ENCODE data around the gene GANC.

Gene GANC

DNA sequence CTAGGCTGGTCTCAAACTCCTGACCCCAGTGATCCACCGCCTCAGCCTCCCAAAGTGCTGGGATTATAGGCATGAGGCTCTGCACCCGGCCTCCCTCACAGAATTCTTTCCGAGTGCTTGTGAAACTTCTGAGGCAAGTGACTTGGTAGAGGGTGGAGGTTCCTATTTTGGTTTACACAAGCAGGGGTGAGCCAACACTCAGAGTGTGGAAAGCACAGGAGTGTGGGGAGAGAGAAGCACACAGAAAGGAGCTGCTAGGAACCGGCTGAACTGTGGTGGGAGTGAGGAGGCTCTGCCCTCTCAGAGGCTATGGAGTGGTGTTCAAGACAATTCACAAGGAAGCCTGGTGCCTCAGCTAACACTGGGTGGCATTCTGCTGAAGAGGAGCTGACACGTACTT is 94.0 kb downstream of the GANC start:
- H3K4me1 ChIP-seq (ENCODE audit: low read depth, poor library complexity, severe bottlenecking), result no peaks in the 10 kb centered on the region
- H2AFZ ChIP-seq (ENCODE audit: low read depth), result no peak overlapping the region
- no peaks in the 10 kb centered on the region for H3K27me3 ChIP-seq (ENCODE audit: insufficient read depth, low read depth)
- H3K9ac ChIP-seq, result no peak overlapping the region
- no peak overlapping the region for H3K4me2 ChIP-seq
- no peak overlapping the region for H3K4me3 ChIP-seq (IDR thresholded peaks at IDR 0.05; ENCODE audit: insufficient read depth, low read depth, low read length)
- no peaks in the 10 kb centered on the region; the same call in 1 of the 2 replicates for H4K20me1 ChIP-seq (ENCODE audit: insufficient read depth)
- no peaks in the 10 kb centered on the region for H3K79me2 ChIP-seq (ENCODE audit: insufficient read depth, low read depth)
- no peak overlapping the region for H3K27ac ChIP-seq
- TF ChIP-seq, protein P1, sequence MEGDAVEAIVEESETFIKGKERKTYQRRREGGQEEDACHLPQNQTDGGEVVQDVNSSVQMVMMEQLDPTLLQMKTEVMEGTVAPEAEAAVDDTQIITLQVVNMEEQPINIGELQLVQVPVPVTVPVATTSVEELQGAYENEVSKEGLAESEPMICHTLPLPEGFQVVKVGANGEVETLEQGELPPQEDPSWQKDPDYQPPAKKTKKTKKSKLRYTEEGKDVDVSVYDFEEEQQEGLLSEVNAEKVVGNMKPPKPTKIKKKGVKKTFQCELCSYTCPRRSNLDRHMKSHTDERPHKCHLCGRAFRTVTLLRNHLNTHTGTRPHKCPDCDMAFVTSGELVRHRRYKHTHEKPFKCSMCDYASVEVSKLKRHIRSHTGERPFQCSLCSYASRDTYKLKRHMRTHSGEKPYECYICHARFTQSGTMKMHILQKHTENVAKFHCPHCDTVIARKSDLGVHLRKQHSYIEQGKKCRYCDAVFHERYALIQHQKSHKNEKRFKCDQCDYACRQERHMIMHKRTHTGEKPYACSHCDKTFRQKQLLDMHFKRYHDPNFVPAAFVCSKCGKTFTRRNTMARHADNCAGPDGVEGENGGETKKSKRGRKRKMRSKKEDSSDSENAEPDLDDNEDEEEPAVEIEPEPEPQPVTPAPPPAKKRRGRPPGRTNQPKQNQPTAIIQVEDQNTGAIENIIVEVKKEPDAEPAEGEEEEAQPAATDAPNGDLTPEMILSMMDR (conservative IDR thresholded peaks at IDR 0.05; ENCODE audit: low read depth, low read length), result no peak
- no peaks in the 10 kb centered on the region for H3K36me3 ChIP-seq (ENCODE audit: insufficient read depth)

DNA sequence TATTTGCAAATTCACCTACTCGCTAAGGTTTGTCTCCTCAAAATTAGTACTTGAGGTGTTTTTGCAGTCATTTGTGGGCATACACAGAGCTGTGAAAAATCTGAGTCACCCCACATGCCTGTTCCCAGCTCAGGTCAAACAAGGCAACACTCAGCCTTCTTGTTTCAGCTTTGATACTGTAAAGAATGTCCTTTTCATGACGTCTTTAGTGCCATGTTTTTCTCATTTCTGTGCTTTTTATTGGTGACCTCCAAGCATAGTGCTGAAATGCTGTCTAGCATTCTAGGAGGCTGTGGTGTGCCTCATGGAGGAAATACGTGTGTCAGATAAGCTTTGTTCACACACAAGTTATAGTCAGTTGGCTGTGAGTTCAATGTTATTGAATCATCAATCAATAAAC is 95.1 kb downstream of the GANC start:
- no peak overlapping the region for H2AFZ ChIP-seq (ENCODE audit: low read depth)
- no peak overlapping the region for H3K4me2 ChIP-seq
- H4K20me1 ChIP-seq (ENCODE audit: insufficient read depth), result no peaks in the 10 kb centered on the region; the same call in 1 of the 2 replicates
- H3K4me3 ChIP-seq (IDR thresholded peaks at IDR 0.05; ENCODE audit: insufficient read depth, low read depth, low read length), result no peak overlapping the region
- no peaks in the 10 kb centered on the region for H3K4me1 ChIP-seq (ENCODE audit: low read depth, poor library complexity, severe bottlenecking)
- no peak overlapping the region for H3K9ac ChIP-seq
- TF ChIP-seq, protein P1 (conservative IDR thresholded peaks at IDR 0.05; ENCODE audit: low read depth, low read length), result no peak
- no peaks in the 10 kb centered on the region for H3K36me3 ChIP-seq (ENCODE audit: insufficient read depth)
- no peak overlapping the region for H3K27ac ChIP-seq
- no peaks in the 10 kb centered on the region for H3K27me3 ChIP-seq (ENCODE audit: insufficient read depth, low read depth)
- H3K79me2 ChIP-seq (ENCODE audit: insufficient read depth, low read depth), result no peaks in the 10 kb centered on the region

DNA sequence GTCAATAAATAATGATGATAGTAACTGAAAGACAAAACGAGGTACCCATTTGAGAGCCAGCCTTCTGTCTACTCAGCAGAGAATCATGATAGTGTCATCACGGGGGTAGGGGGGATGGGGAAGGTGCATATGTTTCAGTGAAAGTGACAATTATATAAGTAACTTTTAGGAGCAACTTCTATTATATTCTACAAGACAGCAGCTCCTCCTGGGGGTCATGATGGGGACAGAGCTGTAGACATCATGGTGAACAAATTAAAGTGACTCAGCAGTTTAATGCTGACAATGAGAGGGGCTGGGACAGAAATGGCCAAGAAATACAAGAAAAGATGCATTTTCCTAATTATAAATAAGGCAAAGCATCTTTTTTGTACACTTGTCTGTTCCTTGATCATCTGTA is 98.1 kb downstream of the GANC start:
- no peak overlapping the region for H3K27ac ChIP-seq
- no peak overlapping the region for H2AFZ ChIP-seq (ENCODE audit: low read depth)
- H3K27me3 ChIP-seq (ENCODE audit: insufficient read depth, low read depth), result no peaks in the 10 kb centered on the region
- H4K20me1 ChIP-seq (ENCODE audit: insufficient read depth), result no peaks in the 10 kb centered on the region; the same call in 1 of the 2 replicates
- no peaks in the 10 kb centered on the region for H3K4me1 ChIP-seq (ENCODE audit: low read depth, poor library complexity, severe bottlenecking)
- H3K36me3 ChIP-seq (ENCODE audit: insufficient read depth), result no peaks in the 10 kb centered on the region
- no peaks in the 10 kb centered on the region for H3K79me2 ChIP-seq (ENCODE audit: insufficient read depth, low read depth)
- H3K4me3 ChIP-seq (IDR thresholded peaks at IDR 0.05; ENCODE audit: insufficient read depth, low read depth, low read length), result no peak overlapping the region
- H3K4me2 ChIP-seq, result no peak overlapping the region
- TF ChIP-seq, protein P1 (conservative IDR thresholded peaks at IDR 0.05; ENCODE audit: low read depth, low read length), result no peak
- H3K9ac ChIP-seq, result no peak overlapping the region

DNA sequence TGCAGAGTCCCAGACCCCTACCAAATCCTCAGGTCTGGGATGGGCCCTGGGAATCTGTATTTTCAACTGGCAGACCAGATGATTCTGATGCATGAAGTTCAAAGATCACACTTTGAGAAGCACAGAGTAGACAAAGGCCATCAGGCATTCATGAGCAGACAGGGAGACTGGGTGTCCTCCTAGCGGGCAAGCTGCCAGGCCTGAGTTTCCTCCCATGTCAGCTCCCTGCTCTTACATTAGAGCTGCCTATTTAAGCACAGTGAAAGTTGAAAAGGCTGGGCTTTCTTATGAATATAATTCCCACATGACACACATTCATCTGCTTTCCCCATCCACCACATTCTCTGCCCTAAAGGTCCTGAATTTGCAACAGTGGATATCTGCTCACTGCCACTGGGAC is 100.3 kb downstream of the GANC start:
- no peaks in the 10 kb centered on the region for H3K27me3 ChIP-seq (ENCODE audit: insufficient read depth, low read depth)
- no peaks in the 10 kb centered on the region for H3K4me1 ChIP-seq (ENCODE audit: low read depth, poor library complexity, severe bottlenecking)
- H3K4me2 ChIP-seq, result no peak overlapping the region
- H3K9ac ChIP-seq, result no peak overlapping the region
- no peaks in the 10 kb centered on the region for H3K79me2 ChIP-seq (ENCODE audit: insufficient read depth, low read depth)
- no peak overlapping the region for H2AFZ ChIP-seq (ENCODE audit: low read depth)
- H4K20me1 ChIP-seq (ENCODE audit: insufficient read depth), result no peaks in the 10 kb centered on the region; the same call in 1 of the 2 replicates
- H3K4me3 ChIP-seq (IDR thresholded peaks at IDR 0.05; ENCODE audit: insufficient read depth, low read depth, low read length), result no peak overlapping the region
- no peaks in the 10 kb centered on the region for H3K36me3 ChIP-seq (ENCODE audit: insufficient read depth)
- H3K27ac ChIP-seq, result no peak overlapping the region
- TF ChIP-seq, protein P1 (conservative IDR thresholded peaks at IDR 0.05; ENCODE audit: low read depth, low read length), result no peak

All from KMS-11 (cell line).